HepG2 (cell line): Measurements from ENCODE around the gene DLX4. TPM values are rescaled to one million over a fixed set of nuclear protein-coding genes. Genes with fewer than 3 reads are reported as not detected.
A peak's percentile ranks its signal among the peaks of the same experiment; 100 is the strongest.

Experiments
- ATAC-seq: fragments of 200-7000 bp; cut with Tn5 transposase; 3 replicates; pipeline ENCODE4 v1.9.1; 2020; ENCODE audit warnings: mild to moderate bottlenecking, moderate library complexity
- BruUV-seq: library from RNA; stranded (reverse); fragments of 400-500 nt; replicated peaks from 2 replicates; lab custom pipeline; 2021; lab: Mats Ljungman, UMichigan
- CTCF ChIA-PET: fragments of 300-600 bp; formaldehyde crosslinking; extraction: SDS; loops from one replicate; lab custom pipeline; 2021; ENCODE audit warnings: low total read pairs, inconsistent platforms, low intra/inter-chr PET ratio; lab: Yijun Ruan, JAX
- POLR2A ChIA-PET: fragments of 350-600 bp; sonication (Branson Sonifier 250); formaldehyde crosslinking; loops from one replicate; lab custom pipeline; 2020; ENCODE audit warnings: antibody characterized with exemption, inconsistent platforms; lab: Yijun Ruan, JAX
- DNase-seq: peaks from one replicate; pipeline ENCODE4 v3.0.0-alpha.2; 2015; ENCODE audit warnings: low spot score
- FAIRE-seq: peaks from 3 replicates; lab custom pipeline; 2011; peaks lifted over from hg19 to GRCh38; lab: Jason Lieb, UNC
- H2AFZ ChIP-seq: one replicate; pipeline ENCODE4 v1.6.1; 2011; ENCODE audit warnings: low read length, inconsistent platforms
- H3K27ac ChIP-seq: fragments of 300-600 bp; 3 replicates; pipeline ENCODE4 v1.8.0; 2011; ENCODE audit warnings: mixed run types, mild to moderate bottlenecking, mixed read lengths, low read length, inconsistent platforms; ENCODE audit not compliant: insufficient read depth; ENCODE audit errors: extremely low read length
- H3K27me3 ChIP-seq, 2 experiments: fragments of 200-600 bp in 1 of 2; 2 replicates in 1 of 2; 3 replicates in 1 of 2; pipeline versions ENCODE4 v1.6.0 to v1.8.0; 2011; ENCODE audit warnings: low read length in 2 of 2, mild to moderate bottlenecking in 2 of 2, moderate library complexity in 2 of 2, inconsistent platforms in 1 of 2; ENCODE audit not compliant: insufficient read depth in 2 of 2, control insufficient read depth in 1 of 2
- H3K36me3 ChIP-seq, 2 experiments: fragments of 200-600 bp in 1 of 2; replicated peaks in 1 of 2; 2 replicates in 1 of 2; 3 replicates in 1 of 2; pipeline versions ENCODE4 v1.5.1 to v1.8.0; 2011; ENCODE audit warnings: low read length in 2 of 2, inconsistent platforms in 1 of 2; ENCODE audit not compliant: insufficient read depth in 2 of 2, control insufficient read depth in 1 of 2
- H3K4me1 ChIP-seq: 2 replicates; pipeline ENCODE4 v1.5.1; 2012; ENCODE audit warnings: low read length, inconsistent platforms; ENCODE audit not compliant: insufficient read depth
- H3K4me2 ChIP-seq: 2 replicates; pipeline ENCODE4 v1.6.0; 2011; ENCODE audit warnings: low read depth, low read length, inconsistent platforms
- H3K4me3 ChIP-seq, 3 experiments: fragments of 200-600 bp in 1 of 3; sonication (generic), shearing (Covaris generic) in 1 of 3; replicated peaks in 1 of 3; 2 replicates each; pipeline ENCODE4 v1.5.1; 2011 to 2016; ENCODE audit warnings: low read length in 3 of 3, inconsistent platforms in 2 of 3, low read depth in 2 of 3, mild to moderate bottlenecking in 2 of 3, control low read depth in 1 of 3, mixed read lengths in 1 of 3; ENCODE audit not compliant: insufficient read depth in 1 of 3
- H3K79me2 ChIP-seq: one replicate; pipeline ENCODE4 v1.6.1; 2011; ENCODE audit warnings: low read length, inconsistent platforms; ENCODE audit not compliant: insufficient read depth
- H3K9ac ChIP-seq: 2 replicates; pipeline ENCODE4 v1.6.0; 2011; ENCODE audit warnings: mild to moderate bottlenecking, low read depth, low read length, inconsistent platforms; ENCODE audit not compliant: insufficient read depth
- H3K9me3 ChIP-seq: 2 replicates; pipeline ENCODE4 v1.5.1; 2012; ENCODE audit warnings: mild to moderate bottlenecking, low read length
- H4K20me1 ChIP-seq: 2 replicates; pipeline ENCODE4 v1.6.0; 2011; ENCODE audit warnings: inconsistent platforms, mild to moderate bottlenecking, low read length, moderate library complexity; ENCODE audit not compliant: insufficient read depth
- ASH2L ChIP-seq: fragments of 300-600, 200-600 bp; sonication (generic); IDR thresholded peaks from 2 replicates; pipeline ENCODE4 v1.7.0; 2017; ENCODE audit warnings: low read depth, mild to moderate bottlenecking, moderate library complexity, mixed read lengths, low read length; ENCODE audit not compliant: insufficient read length
- BCL6 ChIP-seq: IDR thresholded peaks from 2 replicates; pipeline ENCODE4 v1.6.1; 2016; ENCODE audit warnings: missing genetic modification reagents, missing compliant biosample characterization
- CBX2 ChIP-seq, 2 experiments: fragments of 200-600 bp in 1 of 2; sonication (generic); formaldehyde crosslinking in 1 of 2; IDR thresholded peaks; 2 replicates each; pipeline versions ENCODE4 v1.7.0 to v1.8.1; 2018 to 2022; ENCODE audit warnings: low read depth in 2 of 2, low read length in 1 of 2, mild to moderate bottlenecking in 1 of 2, missing genetic modification reagents in 1 of 2
- FOXA1 ChIP-seq, 2 experiments: fragments of 450-650 bp in 1 of 2; sonication (generic) in 1 of 2; formaldehyde crosslinking in 1 of 2; IDR thresholded peaks; 2 replicates each; pipeline versions ENCODE4 v1.4.0 to v1.6.1; 2016 to 2020; ENCODE audit warnings: missing genetic modification reagents in 1 of 2
- HNRNPLL ChIP-seq: fragments of 200-400 bp; formaldehyde crosslinking; IDR thresholded peaks from 2 replicates; pipeline ENCODE4 v1.6.1; 2017; ENCODE audit warnings: mild to moderate bottlenecking, low read depth, low read length; ENCODE audit not compliant: poor library complexity, severe bottlenecking
- HOXA3 ChIP-seq: sonication (generic); formaldehyde crosslinking; IDR thresholded peaks from 2 replicates; pipeline ENCODE4 v1.5.0; 2020; ENCODE audit warnings: missing genetic modification reagents
- IKZF1 ChIP-seq: fragments of 450-650 bp; IDR thresholded peaks from 2 replicates; pipeline ENCODE4 v1.7.1; 2016
- PAX8 ChIP-seq: sonication (generic); formaldehyde crosslinking; IDR thresholded peaks from 2 replicates; pipeline ENCODE4 v1.8.0; 2022; ENCODE audit warnings: mild to moderate bottlenecking, missing genetic modification reagents, borderline replicate concordance
- PRDM15 ChIP-seq: sonication (generic); formaldehyde crosslinking; IDR thresholded peaks from 2 replicates; pipeline ENCODE4 v1.4.0; 2020; ENCODE audit warnings: missing genetic modification reagents
- RFXANK ChIP-seq: IDR thresholded peaks from 2 replicates; pipeline ENCODE4 v1.6.1; 2016
- TAF15 ChIP-seq: fragments of 200-400 bp; formaldehyde crosslinking; IDR thresholded peaks from one replicate; pipeline ENCODE4 v1.6.1; 2018; ENCODE audit warnings: mild to moderate bottlenecking, low read depth, low read length; ENCODE audit not compliant: poor library complexity, severe bottlenecking
- ZKSCAN5 ChIP-seq: sonication (generic); formaldehyde crosslinking; IDR thresholded peaks from 2 replicates; pipeline ENCODE4 v1.5.1; 2020; ENCODE audit warnings: mild to moderate bottlenecking, missing genetic modification reagents
- ZNF292 ChIP-seq: sonication (generic); formaldehyde crosslinking; IDR thresholded peaks from 2 replicates; pipeline ENCODE4 v1.8.1; 2022; ENCODE audit warnings: mild to moderate bottlenecking, low read depth, missing genetic modification reagents, borderline replicate concordance
- ZNF576 ChIP-seq: sonication (generic); formaldehyde crosslinking; IDR thresholded peaks from 2 replicates; pipeline ENCODE4 v1.4.0; 2020; ENCODE audit warnings: mild to moderate bottlenecking, missing genetic modification reagents
- ZNF788 ChIP-seq: sonication (generic); formaldehyde crosslinking; IDR thresholded peaks from 2 replicates; pipeline ENCODE4 v1.5.0; 2020; ENCODE audit warnings: mild to moderate bottlenecking, missing genetic modification reagents, borderline replicate concordance
- ZNF839 ChIP-seq: sonication (generic); formaldehyde crosslinking; IDR thresholded peaks from 2 replicates; pipeline ENCODE4 v1.4.0; 2020; ENCODE audit warnings: missing genetic modification reagents, mild to moderate bottlenecking, borderline replicate concordance
- WGBS: methylation state at CpG from one replicate; pipeline ENCODE4 v1.1.6; 2017; ENCODE audit warnings: low lambda C conversion rate; 5-methylcytosine and 5-hydroxymethylcytosine counted together
- in situ Hi-C: cut with HindIII; loops from 2 replicates; pipeline ENCODE4 v1.10.0; 2017; ENCODE audit warnings: low pct_unique_long_range_greater_than_20kb; ENCODE audit not compliant: extremely low pct_ligation_motif_present
- intact Hi-C: fragments of 100-400 bp; cut with micrococcal nuclease; formaldehyde crosslinking; loops from one replicate; pipeline ENCODE4 v1.10.0; 2022; ENCODE audit not compliant: unreplicated experiment
- polyA plus RNA-seq, 8 experiments: library from polyadenylated mRNA; depleted of rRNA in 3 of 8; stranded (reverse) in 7 of 8; unstranded in 1 of 8; fragments of >200 nt; fragmentation: Illumina TruSeq in 4 of 8; extraction: Trizol in 4 of 8; gene quantifications; 2 replicates each; pipeline versions ENCODE4 v1.2.1 to v1.2.3, GENCODE V29; 2011 to 2016; ENCODE audit warnings: low read depth in 4 of 8, missing spikeins in 1 of 8, mixed read lengths in 1 of 8; ENCODE audit not compliant: insufficient read depth in 1 of 8
- total RNA-seq, 5 experiments: library from RNA; depleted of rRNA; stranded (reverse); fragments of >200 nt; fragmentation: Illumina TruSeq; extraction: Trizol; gene quantifications; 2 replicates each; pipeline ENCODE4 v1.2.3, GENCODE V29; 2016; ENCODE audit warnings: low read depth in 1 of 5
- TF ChIP-seq, protein P1 (sequence below): sonication (generic); formaldehyde crosslinking; IDR thresholded peaks from 2 replicates; pipeline ENCODE4 v1.4.0; 2020; ENCODE audit warnings: mild to moderate bottlenecking, missing genetic modification reagents

DLX4 gene
- total and polyA plus RNA-seq, 2 of the 13 experiments (the other 11 are each of a cell fraction or from before 2014, with no cell fraction given) = 0.55 to 2.3 TPM

DNA sequence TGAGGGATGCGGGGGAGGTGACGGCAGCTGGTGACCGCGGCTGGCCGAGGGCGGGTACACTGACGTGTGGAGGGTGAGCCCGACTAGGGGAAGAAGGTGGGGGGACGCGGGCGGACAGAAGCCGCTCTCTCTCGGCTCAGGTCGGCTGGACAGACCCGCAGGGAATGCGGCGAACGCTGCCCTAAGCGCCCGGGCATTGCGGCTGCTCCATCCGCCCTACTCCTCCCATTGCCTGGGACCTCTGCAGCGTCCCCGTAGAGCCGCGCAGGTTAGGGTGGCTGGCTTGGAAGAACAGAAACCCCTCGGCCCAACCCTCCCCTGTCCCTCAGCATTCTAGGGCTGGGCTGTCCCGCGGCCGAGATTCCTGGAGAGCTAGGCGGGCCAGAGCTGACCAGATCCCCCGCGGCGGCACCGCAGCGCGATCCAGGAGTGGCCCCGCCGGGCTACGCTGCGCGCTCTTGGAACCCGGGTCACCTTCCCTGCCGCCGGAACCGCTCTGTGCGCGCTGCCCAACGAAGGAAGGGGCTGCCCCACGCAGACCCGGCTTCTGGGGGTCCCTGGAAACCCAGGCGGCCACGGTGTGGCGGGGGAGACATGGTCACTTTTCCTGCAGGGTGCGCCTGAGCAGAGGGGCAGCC is 3.0 kb downstream of the DLX4 start:
- FAIRE-seq = no peak
- Histone ChIP-seq H3K9ac (peak overlapping the region; percentile 7; the same call in 1 of the 2 replicates), H3K27me3 (peaks cover 40 to 96% of the 10 kb centered on the region in 2 experiments), H4K20me1 (peaks cover 4% of the 10 kb centered on the region; the same call in 1 of the 2 replicates), H3K27ac (no peak overlapping the region), H3K4me3 (peak overlapping the region; percentile 22 to 68 (median 33); a peak in 3 of 6 replicates), H3K4me1 (peaks cover 40% of the 10 kb centered on the region), H3K79me2 (no peaks in the 10 kb centered on the region), H2AFZ (no peak overlapping the region), H3K36me3 (no peaks in the 10 kb centered on the region), H3K4me2 (peak overlapping the region; percentile 78), H3K9me3 (no peaks in the 10 kb centered on the region)
- ChIA-PET POLR2A (no interaction called here), CTCF (no interaction called here)
- in situ Hi-C loops = no loop called here
- BruUV-seq = no TSS peak
- no peak for DNase-seq
- ATAC-seq = peak; percentile 26
- WGBS = 6% methylated on average over 21 of the region's 55 CpGs
- intact Hi-C loops = no loop called here
- TF ChIP-seq PAX8 (CRISPR knock-in tag) (no peak), ZNF292 (CRISPR knock-in tag) (peak; percentile 30; the same call in 1 of the 2 replicates), CBX2 (IDR thresholded peaks at IDR 0.05; ENCODE audit: low read depth, low read length) (0 out of 2 replicates have a peak, but pooled peaks have one; percentile 56), CBX2 (CRISPR knock-in tag; IDR thresholded peaks at IDR 0.05; ENCODE audit: low read depth) (no peak), HNRNPLL (peak; percentile 37), ZNF788 (CRISPR knock-in tag) (no peak), IKZF1 (no peak), TAF15 (peak; percentile 13), ZKSCAN5 (CRISPR knock-in tag) (no peak), ZNF576 (no peak), BCL6 (CRISPR knock-in tag) (peak; percentile 42; the same call in 1 of the 2 replicates), ASH2L (no peak), RFXANK (CRISPR knock-in tag) (no peak), HOXA3 (CRISPR knock-in tag) (peak; percentile 9; the same call in 1 of the 2 replicates), FOXA1 (IDR thresholded peaks at IDR 0.05) (no peak), FOXA1 (CRISPR knock-in tag; IDR thresholded peaks at IDR 0.05) (no peak), PRDM15 (no peak), ZNF839 (CRISPR knock-in tag) (0 out of 2 replicates have a peak, but pooled peaks have one; percentile 23)
- TF ChIP-seq, protein P1, sequence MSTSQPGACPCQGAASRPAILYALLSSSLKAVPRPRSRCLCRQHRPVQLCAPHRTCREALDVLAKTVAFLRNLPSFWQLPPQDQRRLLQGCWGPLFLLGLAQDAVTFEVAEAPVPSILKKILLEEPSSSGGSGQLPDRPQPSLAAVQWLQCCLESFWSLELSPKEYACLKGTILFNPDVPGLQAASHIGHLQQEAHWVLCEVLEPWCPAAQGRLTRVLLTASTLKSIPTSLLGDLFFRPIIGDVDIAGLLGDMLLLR (CRISPR knock-in tag) = no peak
